Mucosa of stomach (tissue), 1 donor: ENCODE measurements around the gene C1orf116.

Source experiments
- H3K27me3 ChIP-seq: one replicate; pipeline ENCODE4 v1.7.0; 2013; ENCODE audit warnings: mild to moderate bottlenecking, low read length; ENCODE audit not compliant: control insufficient read depth, insufficient read depth
- H3K36me3 ChIP-seq: one replicate; pipeline ENCODE4 v1.7.0; 2013; ENCODE audit warnings: low read length; ENCODE audit not compliant: control insufficient read depth, insufficient read depth
- H3K4me1 ChIP-seq: one replicate; pipeline ENCODE4 v1.7.0; 2013; ENCODE audit warnings: mild to moderate bottlenecking, low read length; ENCODE audit not compliant: control insufficient read depth, insufficient read depth
- H3K4me3 ChIP-seq: one replicate; pipeline ENCODE4 v1.7.0; 2013; ENCODE audit warnings: low read length
- H3K9ac ChIP-seq: one replicate; pipeline ENCODE4 v1.7.0; 2013; ENCODE audit warnings: mild to moderate bottlenecking, low read length, moderate library complexity
- H3K9me3 ChIP-seq: one replicate; pipeline ENCODE4 v1.7.0; 2013; ENCODE audit warnings: mild to moderate bottlenecking, low read length, moderate library complexity; ENCODE audit not compliant: control insufficient read depth
- donor health status: Pancreatic carcinoma.

The C1orf116 gene

GRCh38 chr1:207009182-207009850, 23.2 kb downstream of the C1orf116 start:
- H3K9me3 ChIP-seq, result no peaks in the 10 kb centered on the region
- no peak overlapping the region for H3K4me3 ChIP-seq
- H3K4me1 ChIP-seq, result peaks cover 76% of the 10 kb centered on the region
- H3K27me3 ChIP-seq, result no peaks in the 10 kb centered on the region
- no peaks in the 10 kb centered on the region for H3K36me3 ChIP-seq
- peak overlapping the region; percentile 66 for H3K9ac ChIP-seq

GRCh38 chr1:207007352-207008033, 25.1 kb downstream of the C1orf116 start:
- H3K4me1 ChIP-seq, result peaks cover 91% of the 10 kb centered on the region
- H3K9ac ChIP-seq, result no peak overlapping the region
- no peak overlapping the region for H3K4me3 ChIP-seq

GRCh38 chr1:207006914-207007313, 25.6 kb downstream of the C1orf116 start:
- peaks cover 95% of the 10 kb centered on the region for H3K4me1 ChIP-seq
- H3K9ac ChIP-seq, result no peak overlapping the region
- H3K36me3 ChIP-seq, result no peaks in the 10 kb centered on the region
- no peaks in the 10 kb centered on the region for H3K27me3 ChIP-seq
- H3K9me3 ChIP-seq, result no peaks in the 10 kb centered on the region
- no peak overlapping the region for H3K4me3 ChIP-seq

More at GRCh38 chr1:207007352-207008033, 25.1 kb downstream of the C1orf116 start:
- H3K27me3 ChIP-seq, result no peaks in the 10 kb centered on the region
- H3K36me3 ChIP-seq, result no peaks in the 10 kb centered on the region
- no peaks in the 10 kb centered on the region for H3K9me3 ChIP-seq

- peaks cover 95% of the 10 kb centered on the region for H3K4me1 ChIP-seq
- H3K4me3 ChIP-seq, result no peak overlapping the region
- no peaks in the 10 kb centered on the region for H3K36me3 ChIP-seq
- H3K27me3 ChIP-seq, result no peaks in the 10 kb centered on the region
- H3K9ac ChIP-seq, result peak overlapping the region; percentile 60
- H3K9me3 ChIP-seq, result no peaks in the 10 kb centered on the region
These were observed 26.5 kb downstream of the C1orf116 start for GRCh38 chr1:207006083-207006482.

GRCh38 chr1:207004931-207005830, 27.4 kb downstream of the C1orf116 start:
- Histone ChIP-seq H3K9me3 (no peaks in the 10 kb centered on the region), H3K4me3 (no peak overlapping the region), H3K9ac (peak overlapping the region; percentile 60), H3K27me3 (no peaks in the 10 kb centered on the region), H3K36me3 (no peaks in the 10 kb centered on the region), H3K4me1 (peaks cover 89% of the 10 kb centered on the region)

- Histone ChIP-seq H3K4me3 (no peak overlapping the region), H3K4me1 (peaks cover 70% of the 10 kb centered on the region), H3K9ac (peak overlapping the region; percentile 16), H3K9me3 (no peaks in the 10 kb centered on the region), H3K27me3 (no peaks in the 10 kb centered on the region), H3K36me3 (no peaks in the 10 kb centered on the region)
These were observed 29.3 kb downstream of the C1orf116 start for GRCh38 chr1:207003210-207003609.

DNA sequence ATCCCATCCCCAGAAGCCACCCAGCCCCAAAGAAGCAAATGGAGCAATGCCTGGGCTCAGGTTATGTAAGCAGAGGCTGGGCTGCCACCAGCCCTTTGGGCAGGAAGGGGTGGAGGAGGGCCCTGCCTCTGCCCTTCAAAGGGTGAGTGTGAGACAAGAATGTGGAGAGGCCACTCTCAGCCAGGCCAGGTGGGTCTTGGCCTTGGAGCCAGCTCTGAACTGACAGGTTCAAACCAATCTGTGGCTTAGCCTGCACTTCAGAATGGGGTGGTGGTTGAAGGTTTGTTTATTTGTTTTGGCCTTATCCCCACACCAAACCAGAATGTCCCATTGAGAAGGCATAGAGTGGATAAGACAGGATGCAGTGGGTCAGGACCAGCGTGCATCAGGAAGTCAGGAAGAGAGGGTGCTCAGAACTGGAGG, 29.8 kb downstream of the C1orf116 start:
- H3K9me3 ChIP-seq, result no peaks in the 10 kb centered on the region
- no peak overlapping the region for H3K9ac ChIP-seq
- peaks cover 65% of the 10 kb centered on the region for H3K4me1 ChIP-seq
- H3K36me3 ChIP-seq, result no peaks in the 10 kb centered on the region
- H3K27me3 ChIP-seq, result no peaks in the 10 kb centered on the region
- H3K4me3 ChIP-seq, result no peak overlapping the region

- peaks cover 54% of the 10 kb centered on the region for H3K4me1 ChIP-seq
- H3K9me3 ChIP-seq, result no peaks in the 10 kb centered on the region
- no peaks in the 10 kb centered on the region for H3K27me3 ChIP-seq
- H3K4me3 ChIP-seq, result no peak overlapping the region
- H3K36me3 ChIP-seq, result no peaks in the 10 kb centered on the region
- no peak overlapping the region for H3K9ac ChIP-seq
These were observed 30.9 kb downstream of the C1orf116 start for GRCh38 chr1:207001492-207002245.

DNA sequence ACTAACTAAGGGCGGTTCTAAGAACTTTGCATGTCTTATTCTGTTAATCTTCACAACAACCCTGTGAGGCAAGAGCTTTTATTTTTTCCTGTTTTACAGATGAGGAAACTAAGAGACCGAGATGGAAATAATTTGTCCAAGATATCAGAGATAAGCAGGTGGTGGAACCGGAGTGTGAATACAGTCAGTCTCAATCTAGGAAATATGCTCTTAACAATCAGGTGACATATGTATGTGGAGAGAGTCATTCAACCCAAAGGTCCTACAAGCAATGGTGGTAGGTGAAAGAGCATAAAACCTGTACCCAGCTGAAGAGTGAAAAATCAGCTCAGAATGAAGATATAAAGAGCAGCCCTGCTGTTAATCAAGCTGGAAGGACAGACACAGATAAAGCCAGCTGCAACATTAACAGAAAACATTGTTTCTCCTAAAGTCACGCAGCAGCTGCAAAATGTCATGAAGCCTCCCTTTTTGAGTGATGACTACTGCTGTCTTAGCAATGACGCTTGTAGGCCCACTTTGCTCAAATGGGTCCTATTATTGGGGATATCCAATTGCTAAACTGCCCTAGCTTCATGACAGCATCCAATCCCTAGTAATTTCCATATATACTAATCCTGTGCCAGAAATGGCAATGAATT, 31.8 kb downstream of the C1orf116 start:
- Histone ChIP-seq H3K27me3 (no peaks in the 10 kb centered on the region), H3K4me3 (no peak overlapping the region), H3K4me1 (peaks cover 45% of the 10 kb centered on the region), H3K36me3 (no peaks in the 10 kb centered on the region), H3K9me3 (no peaks in the 10 kb centered on the region), H3K9ac (no peak overlapping the region)

DNA sequence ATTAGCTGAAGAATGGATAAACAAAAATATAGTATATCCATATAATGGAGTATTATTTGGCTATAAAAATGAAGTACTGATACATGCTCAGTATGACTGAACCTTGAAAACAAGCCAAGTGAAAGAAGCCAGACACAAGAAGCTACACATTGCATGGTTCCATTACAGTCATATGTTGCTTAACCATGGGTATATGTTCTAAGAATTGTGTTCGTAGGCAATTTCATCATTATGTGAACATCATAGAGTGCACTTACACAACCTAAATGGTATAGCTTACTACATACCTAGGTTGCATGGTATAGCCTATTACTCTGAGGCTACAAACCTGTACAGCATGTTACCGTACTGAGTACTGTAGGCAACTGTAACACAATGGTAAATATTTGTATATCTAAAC, 33.7 kb downstream of the C1orf116 start:
- no peaks in the 10 kb centered on the region for H3K9me3 ChIP-seq
- no peak overlapping the region for H3K9ac ChIP-seq
- H3K4me1 ChIP-seq, result peaks cover 28% of the 10 kb centered on the region
- H3K27me3 ChIP-seq, result no peaks in the 10 kb centered on the region
- H3K4me3 ChIP-seq, result no peak overlapping the region
- no peaks in the 10 kb centered on the region for H3K36me3 ChIP-seq

DNA sequence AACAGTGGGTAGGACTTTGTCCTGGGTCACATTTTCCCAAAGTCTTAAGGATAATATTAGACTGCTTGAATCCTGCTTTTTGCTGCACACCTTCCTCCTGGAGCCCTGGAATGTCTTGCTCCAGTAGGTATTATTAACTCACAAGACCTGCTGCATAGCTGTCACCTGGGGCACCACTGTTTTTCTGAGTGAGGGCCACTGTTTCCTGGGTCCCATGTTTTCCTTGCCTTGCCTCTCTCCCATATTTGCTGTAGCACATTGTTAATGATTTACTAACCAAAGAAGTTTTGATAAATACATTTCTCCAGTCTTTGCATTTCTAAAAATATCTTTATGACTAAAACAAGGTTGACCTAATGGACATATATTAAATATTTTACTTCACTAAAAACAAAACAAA, 39.8 kb downstream of the C1orf116 start:
- Histone ChIP-seq H3K9me3 (no peaks in the 10 kb centered on the region), H3K36me3 (no peaks in the 10 kb centered on the region), H3K4me3 (no peak overlapping the region), H3K27me3 (no peaks in the 10 kb centered on the region), H3K9ac (no peak overlapping the region), H3K4me1 (peaks cover 11% of the 10 kb centered on the region)
